A549 (cell line): ENCODE data around the gene TTC28. TPM values are rescaled to one million over a fixed set of nuclear protein-coding genes. Genes with fewer than 3 reads are reported as not detected.

Source experiments
- ATAC-seq, 2 experiments: fragments of 200-7000 bp in 1 of 2; fragments of >200 bp in 1 of 2; cut with Nextera tagmentation in 1 of 2; cut with Tn5 transposase in 1 of 2; 3 replicates each; pipeline versions ENCODE4 v1.8.0 to v1.9.1; 2018 to 2020; ENCODE audit warnings: mild to moderate bottlenecking in 1 of 2, moderate library complexity in 1 of 2
- CTCF ChIA-PET: fragments of 300-600 bp; sonication (Branson Sonifier 250); formaldehyde crosslinking; extraction: SDS; loops from one replicate; lab custom pipeline; 2021; ENCODE audit warnings: antibody characterized with exemption, inconsistent platforms; lab: Yijun Ruan, JAX
- POLR2A ChIA-PET: fragments of 350-600 bp; formaldehyde crosslinking; extraction: SDS; loops from one replicate; lab custom pipeline; 2021; ENCODE audit warnings: antibody characterized with exemption, inconsistent platforms; lab: Yijun Ruan, JAX
- DNase-seq, 2 experiments: peaks; one replicate each; pipeline versions ENCODE4 v3.0.0 to v3.0.0-alpha.2; 2011 to 2016; ENCODE audit warnings: low read depth in 1 of 2, low spot score in 1 of 2
- FAIRE-seq: peaks from 2 replicates; lab custom pipeline; 2011; peaks lifted over from hg19 to GRCh38; lab: Jason Lieb, UNC
- H3K27ac ChIP-seq, 2 experiments: fragments of >200 bp; sonication (Bioruptor Twin); formaldehyde crosslinking; 3 replicates each; pipeline ENCODE4 v1.5.1; 2016 to 2017
- H3K4me1 ChIP-seq: fragments of >200 bp; sonication (Bioruptor Twin); formaldehyde crosslinking; 3 replicates; pipeline ENCODE4 v1.6.1; 2016
- H3K4me2 ChIP-seq: fragments of >200 bp; sonication (Bioruptor Twin); formaldehyde crosslinking; 3 replicates; pipeline ENCODE4 v1.6.1; 2016
- H3K4me3 ChIP-seq: fragments of >200 bp; sonication (Bioruptor Twin); formaldehyde crosslinking; 3 replicates; pipeline ENCODE4 v1.5.1; 2016
- H3K9me3 ChIP-seq: fragments of >200 bp; sonication (Bioruptor Twin); formaldehyde crosslinking; 3 replicates; pipeline ENCODE4 v1.6.1; 2016
- CBX8 ChIP-seq: fragments of 200-600 bp; sonication (generic); IDR thresholded peaks from 2 replicates; pipeline ENCODE4 v1.6.1; 2016
- E2F6 ChIP-seq: IDR thresholded peaks from 2 replicates; pipeline ENCODE4 v1.6.1; 2012; ENCODE audit warnings: low read depth, borderline replicate concordance
- EHF ChIP-seq: fragments of 250-450 bp; sonication (Bioruptor Pico); IDR thresholded peaks from 2 replicates; pipeline ENCODE4 v1.5.0; 2020; ENCODE audit warnings: mild to moderate bottlenecking
- EHMT2 ChIP-seq: fragments of 200-600 bp; sonication (generic); IDR thresholded peaks from 2 replicates; pipeline ENCODE4 v1.6.1; 2016; ENCODE audit warnings: antibody characterized with exemption, low read depth, mild to moderate bottlenecking, moderate library complexity
- GATA3 ChIP-seq: IDR thresholded peaks from 2 replicates; pipeline ENCODE4 v1.6.1; 2012; ENCODE audit warnings: borderline replicate concordance
- HOXA7 ChIP-seq: fragments of 250-450 bp; sonication (Bioruptor Pico); IDR thresholded peaks from 2 replicates; pipeline ENCODE4 v1.5.0; 2020; ENCODE audit warnings: mild to moderate bottlenecking, moderate library complexity
- JUN ChIP-seq, 2 experiments: fragments of >200 bp; sonication (Bioruptor Twin); formaldehyde crosslinking; IDR thresholded peaks; 2 replicates in 1 of 2; 3 replicates in 1 of 2; pipeline ENCODE4 v1.6.1; 2016 to 2017
- JUNB ChIP-seq: fragments of >200 bp; sonication (Bioruptor Twin); formaldehyde crosslinking; IDR thresholded peaks from 2 replicates; pipeline ENCODE4 v1.6.1; 2016
- MAFK ChIP-seq: fragments of 450-650 bp; IDR thresholded peaks from 2 replicates; pipeline ENCODE4 v1.6.1; 2014; ENCODE audit not compliant: partially characterized antibody
- PHF8 ChIP-seq: fragments of 200-600 bp; sonication (generic); IDR thresholded peaks from 2 replicates; pipeline ENCODE4 v1.6.1; 2016; ENCODE audit warnings: low read depth, mild to moderate bottlenecking, antibody characterized with exemption, moderate library complexity, borderline replicate concordance
- RCOR1 ChIP-seq: fragments of 150-350 bp; IDR thresholded peaks from 2 replicates; pipeline ENCODE4 v1.6.1; 2014; ENCODE audit warnings: antibody characterized with exemption, low read length, low read depth
- REST ChIP-seq: fragments of 200-600 bp; sonication (generic); IDR thresholded peaks from 2 replicates; pipeline ENCODE4 v1.6.1; 2016; ENCODE audit warnings: antibody characterized with exemption, mild to moderate bottlenecking, moderate library complexity
- SMC3 ChIP-seq: fragments of >200 bp; sonication (Bioruptor Twin); formaldehyde crosslinking; IDR thresholded peaks from 3 replicates; pipeline ENCODE4 v1.6.1; 2018; ENCODE audit warnings: inconsistent platforms
- TFCP2L1 ChIP-seq: fragments of 250-450 bp; sonication (Bioruptor Pico); IDR thresholded peaks from 2 replicates; pipeline ENCODE4 v1.5.0; 2021; ENCODE audit warnings: mild to moderate bottlenecking
- ZC3H11A ChIP-seq: fragments of 450-650 bp; IDR thresholded peaks from 2 replicates; pipeline ENCODE4 v1.6.1; 2014; ENCODE audit warnings: antibody characterized with exemption, mild to moderate bottlenecking
- ZNF302 ChIP-seq: fragments of 250-450 bp; sonication (Bioruptor Pico); IDR thresholded peaks from 2 replicates; pipeline ENCODE4 v1.9.0; 2021; ENCODE audit warnings: inconsistent platforms, mild to moderate bottlenecking, moderate library complexity
- ZSCAN20 ChIP-seq: fragments of 250-450 bp; sonication (Bioruptor Pico); IDR thresholded peaks from 2 replicates; pipeline ENCODE4 v1.8.0; 2022; ENCODE audit warnings: mild to moderate bottlenecking, moderate library complexity
- WGBS: methylation state at CpG from one replicate; pipeline ENCODE4 v1.1.6; 2017; ENCODE audit errors: missing lambda C conversion rate; 5-methylcytosine and 5-hydroxymethylcytosine counted together
- polyA plus RNA-seq, 4 experiments: library from polyadenylated mRNA; depleted of rRNA in 3 of 4; stranded (reverse); fragments of >200 nt; fragmentation: RNase III in 1 of 4; extraction: RNeasy Plus Mini Kit Qiagen cat#74134 plus additional on column Dnase treatment in 1 of 4; gene quantifications; 2 replicates in 3 of 4; 3 replicates in 1 of 4; pipeline ENCODE4 v1.2.3, GENCODE V29; 2011 to 2017
- TF ChIP-seq, protein P1 (sequence below): fragments of 250-450 bp; sonication (Bioruptor Pico); IDR thresholded peaks from 2 replicates; pipeline ENCODE4 v1.5.0; 2021; ENCODE audit warnings: mild to moderate bottlenecking, moderate library complexity, borderline replicate concordance
- TF ChIP-seq, protein P2 (sequence below): fragments of 450-650 bp; IDR thresholded peaks from 2 replicates; pipeline ENCODE4 v1.6.1; 2014; ENCODE audit warnings: antibody characterized with exemption

The TTC28 gene
- polyA plus RNA-seq, 2 of the 4 experiments (the other 2 are of a cell fraction): 2.6 to 3.8 TPM

GRCh38 chr22:27961182-27961581, 718.5 kb downstream of the TTC28 start (continued):
- TF ChIP-seq REST: no peak
- no peak for TF ChIP-seq PHF8
- TF ChIP-seq E2F6: no peak
- TF ChIP-seq TFCP2L1 (CRISPR knock-in tag): no peak
- TF ChIP-seq, protein P1, sequence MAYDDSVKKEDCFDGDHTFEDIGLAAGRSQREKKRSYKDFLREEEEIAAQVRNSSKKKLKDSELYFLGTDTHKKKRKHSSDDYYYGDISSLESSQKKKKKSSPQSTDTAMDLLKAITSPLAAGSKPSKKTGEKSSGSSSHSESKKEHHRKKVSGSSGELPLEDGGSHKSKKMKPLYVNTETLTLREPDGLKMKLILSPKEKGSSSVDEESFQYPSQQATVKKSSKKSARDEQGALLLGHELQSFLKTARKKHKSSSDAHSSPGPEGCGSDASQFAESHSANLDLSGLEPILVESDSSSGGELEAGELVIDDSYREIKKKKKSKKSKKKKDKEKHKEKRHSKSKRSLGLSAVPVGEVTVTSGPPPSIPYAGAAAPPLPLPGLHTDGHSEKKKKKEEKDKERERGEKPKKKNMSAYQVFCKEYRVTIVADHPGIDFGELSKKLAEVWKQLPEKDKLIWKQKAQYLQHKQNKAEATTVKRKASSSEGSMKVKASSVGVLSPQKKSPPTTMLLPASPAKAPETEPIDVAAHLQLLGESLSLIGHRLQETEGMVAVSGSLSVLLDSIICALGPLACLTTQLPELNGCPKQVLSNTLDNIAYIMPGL (CRISPR knock-in tag): no peak

DNA sequence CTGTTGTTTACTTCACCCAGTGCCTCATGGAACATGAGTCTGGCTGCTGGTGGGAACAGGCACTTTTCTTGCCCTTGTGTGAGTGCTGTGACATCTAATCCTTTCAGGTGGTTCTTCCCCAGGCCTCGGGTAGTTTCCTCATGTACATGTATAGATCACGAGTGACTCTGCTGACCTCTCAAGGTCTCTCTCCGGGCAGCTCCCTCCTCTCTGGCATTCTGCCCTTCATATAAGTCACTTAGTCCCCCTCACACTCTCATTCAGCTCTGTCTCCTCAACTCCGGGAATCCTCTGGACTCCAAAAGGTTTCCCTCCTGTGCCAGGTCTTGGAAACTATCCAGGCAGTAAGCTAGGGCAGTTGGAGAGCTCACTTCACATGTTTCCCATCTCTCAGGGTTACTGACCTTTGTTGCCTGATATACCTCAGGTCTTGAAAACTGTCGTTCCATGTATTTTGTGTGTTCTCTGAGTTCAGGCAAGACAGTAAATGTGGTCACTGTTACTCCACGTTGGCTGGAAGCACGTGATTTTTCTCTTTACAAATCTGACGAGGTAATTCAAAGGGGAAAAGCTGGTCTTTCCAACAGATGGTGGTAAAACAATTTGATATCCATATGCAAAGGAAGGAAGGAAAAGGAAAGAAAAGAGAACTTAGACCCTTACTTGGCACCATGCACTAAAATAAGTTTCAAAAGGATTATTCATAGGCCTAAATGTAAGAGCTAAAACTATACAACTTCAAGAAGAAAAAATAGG, 720.1 kb downstream of the TTC28 start:
- CTCF ChIA-PET: no interaction called here
- Histone ChIP-seq H3K4me1 (no peaks in the 10 kb centered on the region), H3K4me3 (no peak overlapping the region), H3K27ac (no peak overlapping the region), H3K9me3 (peaks cover 10% of the 10 kb centered on the region; the same call in 2 of the 3 replicates), H3K4me2 (no peak overlapping the region)
- ATAC-seq (no peak), FAIRE-seq (no peak), DNase-seq (no peak)
- POLR2A ChIA-PET: no interaction called here
- TF ChIP-seq GATA3 (no peak), JUNB (no peak), JUN (IDR thresholded peaks at IDR 0.05) (no peak), SMC3 (no peak), ZSCAN20 (CRISPR knock-in tag) (no peak), HOXA7 (CRISPR knock-in tag) (no peak), EHMT2 (no peak), RCOR1 (no peak), CBX8 (no peak), ZNF302 (CRISPR knock-in tag) (no peak), EHF (CRISPR knock-in tag) (no peak), ZC3H11A (no peak), MAFK (no peak)
- TF ChIP-seq, protein P2, sequence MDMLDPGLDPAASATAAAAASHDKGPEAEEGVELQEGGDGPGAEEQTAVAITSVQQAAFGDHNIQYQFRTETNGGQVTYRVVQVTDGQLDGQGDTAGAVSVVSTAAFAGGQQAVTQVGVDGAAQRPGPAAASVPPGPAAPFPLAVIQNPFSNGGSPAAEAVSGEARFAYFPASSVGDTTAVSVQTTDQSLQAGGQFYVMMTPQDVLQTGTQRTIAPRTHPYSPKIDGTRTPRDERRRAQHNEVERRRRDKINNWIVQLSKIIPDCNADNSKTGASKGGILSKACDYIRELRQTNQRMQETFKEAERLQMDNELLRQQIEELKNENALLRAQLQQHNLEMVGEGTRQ: no peak
- WGBS: 75% methylated on average over 8 of the region's 8 CpGs
